OCI-LY1 (cell line): Measurements from ENCODE around the gene ACVR1.
"Not testable (repeated sequence)": the region's sequence is repeated elsewhere in the genome, so short reads cannot be mapped to it uniquely, and the experiment has no call there.

Experiments used
- H2AFZ ChIP-seq: fragments of 200-600 bp; sonication (generic), shearing (Covaris generic); 2 replicates; pipeline ENCODE4 v1.6.0; 2014; ENCODE audit warnings: antibody characterized with exemption, mild to moderate bottlenecking, low read length
- H3F3A ChIP-seq: fragments of 200-600 bp; sonication (generic), shearing (Covaris generic); 2 replicates; pipeline ENCODE4 v1.6.0; 2014; ENCODE audit warnings: mild to moderate bottlenecking, antibody characterized with exemption, low read length, moderate library complexity; ENCODE audit not compliant: insufficient read depth
- H3K27ac ChIP-seq: fragments of 200-600 bp; sonication (generic); 2 replicates; pipeline ENCODE4 v1.5.1; 2014; ENCODE audit warnings: low read length, mixed run types, mild to moderate bottlenecking, low read depth; ENCODE audit not compliant: poor library complexity, severe bottlenecking
- H3K27me3 ChIP-seq: fragments of 200-600 bp; sonication (generic); 2 replicates; pipeline ENCODE4 v1.6.0; 2014; ENCODE audit warnings: antibody characterized with exemption, mild to moderate bottlenecking, low read length, moderate library complexity; ENCODE audit not compliant: insufficient read depth
- H3K36me3 ChIP-seq: fragments of 200-600 bp; sonication (generic); 2 replicates; pipeline ENCODE4 v1.6.1; 2014; ENCODE audit warnings: mild to moderate bottlenecking, antibody characterized with exemption, low read length, moderate library complexity, mixed read lengths; ENCODE audit not compliant: insufficient read depth
- H3K4me1 ChIP-seq: fragments of 200-600 bp; sonication (generic); 2 replicates; pipeline ENCODE4 v1.5.1; 2014; ENCODE audit warnings: mild to moderate bottlenecking, low read length, moderate library complexity; ENCODE audit not compliant: insufficient read depth, severe bottlenecking
- H3K4me2 ChIP-seq: fragments of 200-600 bp; sonication (generic), shearing (Covaris generic); 2 replicates; pipeline ENCODE4 v1.6.1; 2014; ENCODE audit warnings: low read length
- H3K4me3 ChIP-seq: fragments of 200-600 bp; sonication (generic); 2 replicates; pipeline ENCODE4 v1.5.1; 2014; ENCODE audit warnings: low read length, low read depth, mild to moderate bottlenecking, mixed read lengths; ENCODE audit not compliant: poor library complexity, severe bottlenecking
- H3K79me2 ChIP-seq: fragments of 200-600 bp; shearing (Covaris generic); 2 replicates; pipeline ENCODE4 v1.6.1; 2016; ENCODE audit warnings: mixed run types, low read length, mixed read lengths; ENCODE audit not compliant: insufficient read depth
- H3K9ac ChIP-seq: fragments of 200-600 bp; sonication (generic), shearing (Covaris generic); 2 replicates; pipeline ENCODE4 v1.6.1; 2014; ENCODE audit warnings: mild to moderate bottlenecking, low read length, mixed read lengths
- H3K9me2 ChIP-seq: fragments of 200-600 bp; sonication (generic), shearing (Covaris generic); 2 replicates; pipeline ENCODE4 v1.6.1; 2014; ENCODE audit warnings: low read depth, mild to moderate bottlenecking, low read length, mixed read lengths
- H3K9me3 ChIP-seq: fragments of 200-600 bp; shearing (Covaris generic); 2 replicates; pipeline ENCODE4 v1.6.1; 2014; ENCODE audit warnings: low read length, mixed read lengths
- H4K20me1 ChIP-seq: fragments of 200-600 bp; sonication (generic), shearing (Covaris generic); 2 replicates; pipeline ENCODE4 v1.6.0; 2016; ENCODE audit warnings: mild to moderate bottlenecking, low read length; ENCODE audit not compliant: insufficient read depth
- EZH2 ChIP-seq: fragments of 200-600 bp; sonication (generic), shearing (Covaris generic); IDR thresholded peaks from 2 replicates; pipeline ENCODE4 v1.8.0; 2017; ENCODE audit warnings: borderline replicate concordance, mixed run types, mild to moderate bottlenecking, antibody characterized with exemption, low read length, moderate library complexity, mixed read lengths
- TF ChIP-seq, protein P1 (sequence below): fragments of 200-600 bp; sonication (generic), shearing (Covaris generic); IDR thresholded peaks from 2 replicates; pipeline ENCODE4 v1.5.1; 2017; ENCODE audit warnings: mild to moderate bottlenecking, antibody characterized with exemption, low read length, moderate library complexity, mixed read lengths

Gene ACVR1

DNA sequence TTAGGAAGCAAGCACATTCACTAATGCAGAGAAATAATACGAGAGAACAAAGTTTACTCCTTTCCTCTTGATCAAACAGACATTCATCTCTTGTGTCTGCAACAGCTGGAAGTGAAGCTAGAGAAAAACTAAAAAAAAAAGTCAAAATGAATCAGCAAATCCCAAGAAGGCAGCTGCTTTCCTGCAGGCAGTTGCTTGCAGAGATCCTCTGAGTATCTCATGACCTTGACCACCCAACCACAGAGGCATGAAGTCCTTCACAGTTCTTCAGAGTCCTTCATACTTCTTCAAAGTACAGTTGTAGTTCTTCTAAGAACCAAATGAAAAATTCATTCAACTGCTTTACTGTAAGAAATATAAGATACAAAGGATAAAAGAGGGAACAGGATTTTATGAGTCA lies 150.3 kb downstream of the ACVR1 start:
- H3K9me3 ChIP-seq = peaks cover 5% of the 10 kb centered on the region; the same call in 1 of the 2 replicates
- TF ChIP-seq, protein P1, sequence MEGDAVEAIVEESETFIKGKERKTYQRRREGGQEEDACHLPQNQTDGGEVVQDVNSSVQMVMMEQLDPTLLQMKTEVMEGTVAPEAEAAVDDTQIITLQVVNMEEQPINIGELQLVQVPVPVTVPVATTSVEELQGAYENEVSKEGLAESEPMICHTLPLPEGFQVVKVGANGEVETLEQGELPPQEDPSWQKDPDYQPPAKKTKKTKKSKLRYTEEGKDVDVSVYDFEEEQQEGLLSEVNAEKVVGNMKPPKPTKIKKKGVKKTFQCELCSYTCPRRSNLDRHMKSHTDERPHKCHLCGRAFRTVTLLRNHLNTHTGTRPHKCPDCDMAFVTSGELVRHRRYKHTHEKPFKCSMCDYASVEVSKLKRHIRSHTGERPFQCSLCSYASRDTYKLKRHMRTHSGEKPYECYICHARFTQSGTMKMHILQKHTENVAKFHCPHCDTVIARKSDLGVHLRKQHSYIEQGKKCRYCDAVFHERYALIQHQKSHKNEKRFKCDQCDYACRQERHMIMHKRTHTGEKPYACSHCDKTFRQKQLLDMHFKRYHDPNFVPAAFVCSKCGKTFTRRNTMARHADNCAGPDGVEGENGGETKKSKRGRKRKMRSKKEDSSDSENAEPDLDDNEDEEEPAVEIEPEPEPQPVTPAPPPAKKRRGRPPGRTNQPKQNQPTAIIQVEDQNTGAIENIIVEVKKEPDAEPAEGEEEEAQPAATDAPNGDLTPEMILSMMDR = no peak
- TF ChIP-seq EZH2 = no peak
- no peak overlapping the region for H3K4me2 ChIP-seq
- no peaks in the 10 kb centered on the region for H4K20me1 ChIP-seq
- H3F3A ChIP-seq = no peaks in the 10 kb centered on the region
- H3K4me3 ChIP-seq = no peak overlapping the region
- H3K27me3 ChIP-seq = no peaks in the 10 kb centered on the region
- no peaks in the 10 kb centered on the region for H3K4me1 ChIP-seq
- no peak overlapping the region for H3K27ac ChIP-seq
- no peaks in the 10 kb centered on the region for H3K9me2 ChIP-seq
- H3K36me3 ChIP-seq = no peaks in the 10 kb centered on the region
- H3K9ac ChIP-seq = no peak overlapping the region
- H2AFZ ChIP-seq = no peak overlapping the region
- no peaks in the 10 kb centered on the region for H3K79me2 ChIP-seq

GRCh38 chr2:157722580-157723234 lies 153.4 kb downstream of the ACVR1 start:
- Histone ChIP-seq H3K27me3 (no peaks in the 10 kb centered on the region), H3K27ac (no peak overlapping the region), H3K9me3 (peaks cover 5% of the 10 kb centered on the region; the same call in 1 of the 2 replicates), H3F3A (no peaks in the 10 kb centered on the region), H3K4me1 (no peaks in the 10 kb centered on the region), H3K9me2 (no peaks in the 10 kb centered on the region), H3K4me2 (no peak overlapping the region), H4K20me1 (no peaks in the 10 kb centered on the region), H3K9ac (no peak overlapping the region), H2AFZ (no peak overlapping the region), H3K4me3 (no peak overlapping the region), H3K36me3 (no peaks in the 10 kb centered on the region), H3K79me2 (no peaks in the 10 kb centered on the region)
- TF ChIP-seq, protein P1 = no peak
- no peak for TF ChIP-seq EZH2

- Histone ChIP-seq H2AFZ (no peak overlapping the region), H3K27ac (no peak overlapping the region), H3F3A (no peaks in the 10 kb centered on the region), H3K9me2 (no peaks in the 10 kb centered on the region), H3K79me2 (no peaks in the 10 kb centered on the region), H3K9ac (no peak overlapping the region), H3K36me3 (no peaks in the 10 kb centered on the region), H3K4me2 (no peak overlapping the region), H3K9me3 (peaks cover 5% of the 10 kb centered on the region; the same call in 1 of the 2 replicates), H3K4me3 (no peak overlapping the region), H4K20me1 (no peaks in the 10 kb centered on the region), H3K4me1 (no peaks in the 10 kb centered on the region), H3K27me3 (no peaks in the 10 kb centered on the region)
- TF ChIP-seq, protein P1 = no peak
- no peak for TF ChIP-seq EZH2
These were observed 155.6 kb downstream of the ACVR1 start for GRCh38 chr2:157720504-157720903.

DNA sequence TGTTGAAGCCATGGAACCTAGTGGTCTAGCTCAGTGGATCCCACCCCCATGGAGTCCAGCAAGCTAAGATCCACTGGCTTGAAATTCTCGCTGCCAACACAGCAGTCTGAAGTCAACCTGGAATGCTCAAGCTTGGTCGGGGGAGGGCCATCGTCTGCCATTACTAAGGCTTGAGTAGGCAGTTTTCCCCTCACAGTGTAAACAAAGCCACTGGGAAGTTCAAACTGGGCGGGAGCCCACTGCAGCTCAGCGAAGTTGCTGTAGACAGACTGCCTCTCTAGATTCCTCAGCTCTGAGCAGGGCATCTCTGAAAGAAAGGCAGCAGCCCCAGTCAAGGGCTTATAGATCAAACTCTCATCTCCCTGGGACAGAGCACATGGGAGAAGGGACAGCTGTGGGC lies 171.5 kb downstream of the ACVR1 start:
- not testable (repeated sequence) for H3K4me2 ChIP-seq, H2AFZ ChIP-seq, H3K9me2 ChIP-seq, H3K4me3 ChIP-seq, H3K27ac ChIP-seq, H3K4me1 ChIP-seq, H3K36me3 ChIP-seq, H4K20me1 ChIP-seq, H3K9me3 ChIP-seq, H3K9ac ChIP-seq, H3F3A ChIP-seq, H3K79me2 ChIP-seq, H3K27me3 ChIP-seq

GRCh38 chr2:157704148-157704547 lies 172.0 kb downstream of the ACVR1 start:
- H3K9me2 ChIP-seq, H3K9me3 ChIP-seq, H2AFZ ChIP-seq, H3K4me1 ChIP-seq, H3K4me2 ChIP-seq, H3K27me3 ChIP-seq, H3K27ac ChIP-seq, H4K20me1 ChIP-seq, H3F3A ChIP-seq, H3K79me2 ChIP-seq, H3K36me3 ChIP-seq, H3K4me3 ChIP-seq, H3K9ac ChIP-seq: not testable (repeated sequence)
